NT2/D1 (cell line): ENCODE measurements around the gene YWHAH.

ENCODE experiments used
- YY1 ChIP-seq: IDR thresholded peaks from 2 replicates; pipeline ENCODE4 v1.6.1; 2011; ENCODE audit not compliant: insufficient read length, insufficient read depth
- ZNF274 ChIP-seq: IDR thresholded peaks from 2 replicates; pipeline ENCODE4 v1.6.1; 2011; ENCODE audit warnings: mild to moderate bottlenecking, low read depth, low read length

DNA sequence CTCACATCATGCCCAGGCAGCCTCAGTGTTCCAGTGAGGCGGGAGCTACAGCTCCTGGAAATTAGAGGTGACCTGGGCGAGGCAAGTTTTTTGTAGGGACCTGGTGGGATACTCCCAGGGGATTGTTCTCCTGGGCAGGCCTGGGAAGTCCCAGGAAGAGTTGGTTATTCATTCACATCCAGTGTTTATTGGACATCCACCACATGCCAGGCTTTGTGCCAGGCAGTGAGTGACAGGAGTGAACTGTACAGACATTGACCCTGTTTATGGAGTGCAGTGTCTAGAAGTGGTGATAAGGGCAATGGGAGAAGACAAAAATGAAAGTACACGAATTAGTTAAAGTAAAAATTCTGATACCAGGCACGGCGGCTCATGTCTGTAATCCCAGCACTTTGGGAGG is 29.4 kb downstream of the YWHAH start:
- TF ChIP-seq ZNF274, result no peak
- no peak for TF ChIP-seq YY1
